Measurements from ENCODE around the gene HOXB9. TPM values are rescaled to one million over a fixed set of nuclear protein-coding genes. Genes with fewer than 3 reads are reported as not detected.

Gene HOXB9
- total and polyA plus RNA-seq, 8 donors: 0.25 TPM; not detected in 7

GRCh38 chr17:48574505-48575065, 51.6 kb downstream of the HOXB9 start:
- FAIRE-seq: no peak
- intact Hi-C loops (cut with DNase I): no loop called here
- no peak for TF ChIP-seq CTCF (IDR thresholded peaks at IDR 0.05)

GRCh38 chr17:48571826-48572417, 54.2 kb downstream of the HOXB9 start:
- no peak for TF ChIP-seq CTCF (IDR thresholded peaks at IDR 0.05)
- DNase-seq: no peak
- Histone ChIP-seq H3K9me3 (no peaks in the 10 kb centered on the region), H3K27me3 (peaks cover 0 to 44% (median 2%) of the 10 kb centered on the region in 4 donors), H3K4me3 (no peak overlapping the region), H3K36me3 (no peaks in the 10 kb centered on the region), H3K27ac (no peak overlapping the region), H3K4me1 (no peaks in the 10 kb centered on the region)
- intact Hi-C loops (cut with DNase I): no loop called here
- no peak for FAIRE-seq
- ATAC-seq: no peak
- WGBS, 2 donors: 70 to 88% methylated on average over 1 of the region's 1 CpG

More at GRCh38 chr17:48574505-48575065, 51.6 kb downstream of the HOXB9 start:
- DNase-seq: no peak
- ATAC-seq: no peak
- Histone ChIP-seq H3K36me3 (no peaks in the 10 kb centered on the region), H3K9me3 (no peaks in the 10 kb centered on the region), H3K27ac (no peak overlapping the region), H3K27me3 (peaks cover 0 to 52% (median 3%) of the 10 kb centered on the region in 4 donors), H3K4me3 (no peak overlapping the region), H3K4me1 (no peaks in the 10 kb centered on the region)
- WGBS, 2 donors: 15% methylated on average over 8 of the region's 8 CpGs

Small RNA genes lying within 50 kb of the gene (microRNA-seq; reads per million reads assigned to microRNA genes)
- 0 to 0.29 reads per million in 2 donors for gene MIR196A1

Other genes with a start within 250 kb of the HOXB9 start
- gene SKAP1, start 196.1 kb downstream of the HOXB9 start, total RNA-seq: 1 to 10 TPM in 5 of 6 donors, under 1 TPM in 1; 0.92 to 5.2 (median 2.8) TPM
- 1 to 10 TPM; 2.9 to 3.2 TPM for gene SKAP1, start 196.1 kb downstream of the HOXB9 start, polyA plus RNA-seq
- not detected for gene HOXB1, start 95.3 kb downstream of the HOXB9 start, total RNA-seq
- gene HOXB1, start 95.3 kb downstream of the HOXB9 start, polyA plus RNA-seq: not detected
- 1 to 10 TPM in 3 of 6 donors, under 1 TPM in 3; 0.39 to 5.1 (median 1.3) TPM for gene HOXB2, start 81.2 kb downstream of the HOXB9 start, total RNA-seq
- 1 to 10 TPM; 2.2 to 4.6 TPM for gene HOXB2, start 81.2 kb downstream of the HOXB9 start, polyA plus RNA-seq
- 1 to 10 TPM in 1 of 6 donors, under 1 TPM in 5; 0.22 to 2.5 (median 0.57) TPM for gene HOXB4, start 48.0 kb downstream of the HOXB9 start, total RNA-seq
- under 1 TPM; 0.89 to 0.91 TPM for gene HOXB4, start 48.0 kb downstream of the HOXB9 start, polyA plus RNA-seq
- 1 to 10 TPM; 1.1 to 5.6 (median 1.6) TPM for gene HOXB3, start 36.1 kb downstream of the HOXB9 start, total RNA-seq
- 1 to 10 TPM; 3.3 to 5.6 TPM for gene HOXB3, start 36.1 kb downstream of the HOXB9 start, polyA plus RNA-seq
- under 1 TPM; 0.19 to 0.90 (median 0.26) TPM for gene HOXB5, start 32.6 kb downstream of the HOXB9 start, total RNA-seq
- 1 to 10 TPM in 1 of 2 donors, under 1 TPM in 1; 0.80 to 1.0 TPM for gene HOXB5, start 32.6 kb downstream of the HOXB9 start, polyA plus RNA-seq
- gene HOXB6, start 21.4 kb downstream of the HOXB9 start, total RNA-seq: 1 to 10 TPM in 1 of 6 donors, under 1 TPM in 5; 0.12 to 1.2 (median 0.42) TPM
- 1 to 10 TPM; 1.8 TPM for gene HOXB6, start 21.4 kb downstream of the HOXB9 start, polyA plus RNA-seq
- under 1 TPM in 4 of 6 donors, not detected in 2; 0.35 to 0.94 (median 0.41) TPM for gene HOXB7, start 15.3 kb downstream of the HOXB9 start, total RNA-seq
- 1 to 10 TPM; 1.1 to 1.3 TPM for gene HOXB7, start 15.3 kb downstream of the HOXB9 start, polyA plus RNA-seq
- gene HOXB8, start 11.1 kb downstream of the HOXB9 start, total RNA-seq: under 1 TPM in 1 of 6 donors, not detected in 5; 0.09 TPM
- gene HOXB8, start 11.1 kb downstream of the HOXB9 start, polyA plus RNA-seq: under 1 TPM; 0.12 to 0.15 TPM
- not detected for gene PRAC1, start 96.2 kb upstream of the HOXB9 start, total RNA-seq
- not detected for gene PRAC1, start 96.2 kb upstream of the HOXB9 start, polyA plus RNA-seq
- gene PRAC2, start 96.8 kb upstream of the HOXB9 start, total RNA-seq: not detected
- not detected for gene PRAC2, start 96.8 kb upstream of the HOXB9 start, polyA plus RNA-seq
- gene HOXB13, start 102.4 kb upstream of the HOXB9 start, total RNA-seq: under 1 TPM in 1 of 6 donors, not detected in 5; 0.06 TPM
- gene HOXB13, start 102.4 kb upstream of the HOXB9 start, polyA plus RNA-seq: not detected
- gene TTLL6, start 190.9 kb upstream of the HOXB9 start, total RNA-seq: under 1 TPM; 0.40 to 0.98 (median 0.67) TPM
- gene TTLL6, start 190.9 kb upstream of the HOXB9 start, polyA plus RNA-seq: 1 to 10 TPM; 1.9 to 6.0 TPM
- gene CALCOCO2, start 204.7 kb upstream of the HOXB9 start, total RNA-seq: 10 to 100 TPM; 45.2 to 66.0 (median 57.4) TPM
- 10 to 100 TPM; 31.2 to 63.9 TPM for gene CALCOCO2, start 204.7 kb upstream of the HOXB9 start, polyA plus RNA-seq

All from pancreas (tissue), 10 donors.